Psoas muscle (tissue), 8 donors: Measurements from ENCODE around the gene XXYLT1. TPM values are rescaled to one million over a fixed set of nuclear protein-coding genes. Genes with fewer than 3 reads are reported as not detected.

Experiments used
- ATAC-seq, 4 donors: fragments of 200-7000 bp; cut with Tn5 transposase; one replicate each; pipeline ENCODE4 v1.9.1; 2020; ENCODE audit warnings: moderate library complexity in 3 of 4, mild to moderate bottlenecking in 2 of 4
- DNase-seq, 2 donors: peaks; one replicate each; pipeline ENCODE4 v3.0.0-alpha.2; 2020
- H3K27ac ChIP-seq: fragments of 200-600 bp; one replicate; pipeline ENCODE4 v1.8.0; 2022
- H3K27me3 ChIP-seq, 3 donors: fragments of 200-600 bp in 1 of 3; one replicate each; pipeline versions ENCODE4 v1.6.1 to v1.8.0; 2013 to 2022; ENCODE audit warnings: low read length in 2 of 3, mild to moderate bottlenecking in 2 of 3, moderate library complexity in 1 of 3; ENCODE audit not compliant: insufficient read depth in 3 of 3
- H3K36me3 ChIP-seq, 2 donors: fragments of 200-600 bp in 1 of 2; one replicate each; pipeline versions ENCODE4 v1.6.1 to v1.8.0; 2013 to 2022; ENCODE audit warnings: low read depth in 1 of 2, mild to moderate bottlenecking in 1 of 2, moderate library complexity in 1 of 2; ENCODE audit not compliant: insufficient read depth in 1 of 2
- H3K4me1 ChIP-seq: fragments of 200-600 bp; one replicate; pipeline ENCODE4 v1.8.0; 2022
- H3K4me3 ChIP-seq: fragments of 200-600 bp; one replicate; pipeline ENCODE4 v1.8.0; 2022; ENCODE audit warnings: mild to moderate bottlenecking
- H3K9me3 ChIP-seq: fragments of 200-600 bp; one replicate; pipeline ENCODE4 v1.8.0; 2022
- CTCF ChIP-seq: fragments of 200-600 bp; IDR thresholded peaks from one replicate; pipeline ENCODE4 v1.8.0; 2022; ENCODE audit warnings: antibody characterized with exemption
- WGBS, 3 donors: extraction: QIAGEN DNeasy Blood & Tissue Kit; methylation state at CpG; one replicate each; pipeline versions ENCODE4 v1.1.6 to v1.1.7; 2013; 5-methylcytosine and 5-hydroxymethylcytosine counted together
- intact Hi-C, 2 donors: fragments of 100-400 bp; cut with DNase I; formaldehyde crosslinking; loops; one replicate each; pipeline versions ENCODE4 v1.11.0 to v1.14.2; 2022
- polyA plus RNA-seq, 3 donors: library from polyadenylated mRNA; stranded (reverse); fragments of 200-250 nt; gene quantifications; one replicate each; pipeline ENCODE4 v1.2.3, GENCODE V29; 2013
- total RNA-seq, 4 donors: library from RNA; stranded (reverse); fragmentation: NEBNext Ultra II Directional in 2 of 4; extraction: Animal tissue kit (Norgen Biotek cat#: 25700) in 2 of 4; gene quantifications; one replicate each; pipeline versions ENCODE4 v1.2.1 to v1.2.4, GENCODE V29; 2021 to 2023
- donor health status: healthy with polysubstance abuse.
- donor health status: DM: no; HTN: no; CAD: no; lungs with moderate emphysema.
- donor health status: Bipolar disorder and iron deficiency.
- donor health status: healthy.
- donor health status: DM: yes; HTN: yes; CAD: no.
- donor health status: DM: no; HTN: no; CAD: no.
- donor health status: DM: no; HTN: no; CAD: no.
- donor health status: DM: yes; HTN: yes; CAD: no.

Gene XXYLT1
- total and polyA plus RNA-seq, 7 donors: 0.86 to 3.5 (median 1.8) TPM

- Histone ChIP-seq H3K36me3 (no peaks in the 10 kb centered on the region), H3K9me3 (no peaks in the 10 kb centered on the region), H3K4me3 (no peak overlapping the region), H3K27me3 (no peaks in the 10 kb centered on the region), H3K27ac (no peak overlapping the region), H3K4me1 (no peaks in the 10 kb centered on the region)
- WGBS, 3 donors: 57 to 66% (median 63%) methylated on average over 18 of the region's 18 CpGs
- DNase-seq (no peak), ATAC-seq (no peak)
- TF ChIP-seq CTCF: no peak
- intact Hi-C loops: no loop called here
Measured at GRCh38 chr3:195124378-195124992, 146.5 kb downstream of the XXYLT1 start.

GRCh38 chr3:195123281-195123691, 147.7 kb downstream of the XXYLT1 start:
- WGBS, 3 donors: 50 to 79% (median 59%) methylated on average over 13 of the region's 13 CpGs
- intact Hi-C loops: no loop called here
- H3K4me1 ChIP-seq: no peaks in the 10 kb centered on the region

GRCh38 chr3:195122261-195122660, 148.7 kb downstream of the XXYLT1 start:
- H3K27ac ChIP-seq: no peak overlapping the region
- H3K27me3 ChIP-seq: no peaks in the 10 kb centered on the region
- no peak for TF ChIP-seq CTCF
- ATAC-seq (no peak), DNase-seq (no peak)
- no peaks in the 10 kb centered on the region for H3K9me3 ChIP-seq
- no peaks in the 10 kb centered on the region for H3K4me1 ChIP-seq
- no peak overlapping the region for H3K4me3 ChIP-seq
- intact Hi-C loops: no loop called here
- no peaks in the 10 kb centered on the region for H3K36me3 ChIP-seq
- 93 to 97% (median 97%) methylated on average over 4 of the region's 4 CpGs for WGBS, 3 donors

More at GRCh38 chr3:195123281-195123691, 147.7 kb downstream of the XXYLT1 start:
- ATAC-seq: peak in 2 of 4 donors; percentile 32 to 39
- DNase-seq: no peak
- no peak overlapping the region for H3K4me3 ChIP-seq
- H3K27ac ChIP-seq: no peak overlapping the region
- H3K9me3 ChIP-seq: no peaks in the 10 kb centered on the region
- no peaks in the 10 kb centered on the region for H3K27me3 ChIP-seq
- no peaks in the 10 kb centered on the region for H3K36me3 ChIP-seq
- TF ChIP-seq CTCF: no peak

GRCh38 chr3:195120267-195120601, 150.7 kb downstream of the XXYLT1 start:
- TF ChIP-seq CTCF: no peak
- Histone ChIP-seq H3K4me1 (no peaks in the 10 kb centered on the region), H3K36me3 (no peaks in the 10 kb centered on the region), H3K9me3 (no peaks in the 10 kb centered on the region), H3K27ac (no peak overlapping the region), H3K27me3 (no peaks in the 10 kb centered on the region), H3K4me3 (no peak overlapping the region)
- DNase-seq (no peak), ATAC-seq (no peak)
- 91 to 100% (median 99%) methylated on average over 2 of the region's 2 CpGs for WGBS, 3 donors
- intact Hi-C loops: no loop called here
